GM03348 (cell line): ENCODE results near the gene GATD1.

Source experiments
- DNase-seq: peaks from one replicate; pipeline ENCODE4 v3.0.0; 2012; ENCODE audit warnings: low spot score

Gene GATD1

DNA sequence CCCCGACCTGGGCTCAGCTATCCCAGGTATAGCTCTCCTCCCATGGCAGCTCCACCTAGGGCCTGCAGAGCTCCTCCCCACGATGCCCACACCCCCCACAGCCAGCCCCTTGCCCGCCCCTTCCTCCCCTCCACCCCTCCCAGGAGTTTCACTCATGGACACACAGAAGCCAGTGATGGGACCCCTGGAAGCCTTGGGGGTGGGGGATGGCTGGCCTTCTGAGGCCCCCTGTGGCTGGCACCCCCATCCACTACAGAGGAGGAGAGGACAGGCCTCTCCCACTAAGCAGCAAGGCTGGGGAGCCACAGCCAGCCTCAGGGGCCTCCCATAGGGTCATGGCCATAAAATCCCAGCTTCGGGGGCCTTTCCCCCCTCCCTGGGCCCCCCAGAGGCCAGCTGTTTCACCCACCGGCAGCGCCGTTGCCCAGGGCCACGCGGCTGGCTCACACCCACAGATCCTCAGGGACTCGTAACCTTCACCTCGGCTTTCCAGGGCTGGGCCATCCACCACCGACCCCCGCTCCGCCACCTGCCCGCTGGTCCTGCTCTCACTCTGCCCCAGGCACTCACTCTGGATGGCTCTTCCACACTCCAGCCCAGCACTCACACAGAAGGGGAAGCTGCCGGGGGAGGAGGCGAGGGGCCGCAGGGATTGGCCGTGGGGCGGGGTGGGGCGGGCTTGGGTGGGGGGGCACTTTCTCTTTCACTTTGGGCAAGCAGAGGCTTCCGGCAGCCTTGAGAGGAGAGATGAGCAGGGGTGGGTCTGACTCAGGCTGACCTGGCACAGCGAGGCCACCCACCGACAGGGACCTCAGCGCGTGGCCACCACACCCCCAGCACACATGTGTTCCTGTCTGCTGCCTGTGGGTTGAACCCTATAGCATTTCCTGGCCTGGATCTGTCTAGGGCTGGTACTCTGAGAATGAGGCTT lies 18.6 kb upstream of the GATD1 start:
- DNase-seq: peak; percentile 93

DNA sequence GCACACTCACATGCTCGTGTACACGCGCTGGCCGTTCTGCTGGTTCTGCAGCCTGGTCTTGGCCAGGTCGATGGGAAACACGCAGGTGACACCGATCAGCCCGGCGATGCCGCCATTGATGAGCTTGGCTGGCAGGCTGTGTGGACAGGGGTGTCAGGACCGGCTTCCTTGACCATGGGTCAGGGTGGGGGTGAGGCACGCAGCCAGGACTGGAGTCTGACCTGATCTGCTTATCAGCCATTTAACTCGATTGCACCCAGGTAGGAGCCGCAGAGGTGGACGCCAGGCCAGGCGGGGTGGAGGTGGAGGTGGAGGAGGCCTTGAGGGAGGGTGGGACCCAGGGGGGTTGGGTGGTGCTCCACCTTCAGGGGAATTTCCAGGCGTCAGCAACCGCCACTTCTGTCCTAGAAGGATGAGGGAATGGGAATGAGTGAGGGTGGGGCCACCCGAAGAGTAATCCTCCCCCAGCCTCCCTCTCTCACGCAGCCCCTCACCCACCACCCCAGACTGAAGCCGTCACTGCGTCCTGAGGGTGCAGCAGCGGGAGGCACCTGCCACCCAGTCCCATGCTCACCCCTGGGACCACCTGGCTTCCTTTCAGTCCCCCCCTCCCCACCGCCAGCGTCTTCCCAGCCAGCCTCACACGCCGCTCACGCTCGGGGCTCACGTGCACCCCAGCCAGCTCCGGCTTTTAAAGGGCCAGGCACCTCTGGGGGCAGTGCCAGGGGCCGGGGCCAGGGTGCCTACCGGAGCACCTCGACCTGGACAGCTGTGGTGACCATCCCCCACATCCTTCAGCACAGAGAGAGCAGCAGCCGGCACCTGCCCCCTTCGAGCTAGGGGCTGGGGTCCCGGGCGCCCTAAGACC lies 17.7 kb upstream of the GATD1 start:
- DNase-seq: peak; percentile 47

DNA sequence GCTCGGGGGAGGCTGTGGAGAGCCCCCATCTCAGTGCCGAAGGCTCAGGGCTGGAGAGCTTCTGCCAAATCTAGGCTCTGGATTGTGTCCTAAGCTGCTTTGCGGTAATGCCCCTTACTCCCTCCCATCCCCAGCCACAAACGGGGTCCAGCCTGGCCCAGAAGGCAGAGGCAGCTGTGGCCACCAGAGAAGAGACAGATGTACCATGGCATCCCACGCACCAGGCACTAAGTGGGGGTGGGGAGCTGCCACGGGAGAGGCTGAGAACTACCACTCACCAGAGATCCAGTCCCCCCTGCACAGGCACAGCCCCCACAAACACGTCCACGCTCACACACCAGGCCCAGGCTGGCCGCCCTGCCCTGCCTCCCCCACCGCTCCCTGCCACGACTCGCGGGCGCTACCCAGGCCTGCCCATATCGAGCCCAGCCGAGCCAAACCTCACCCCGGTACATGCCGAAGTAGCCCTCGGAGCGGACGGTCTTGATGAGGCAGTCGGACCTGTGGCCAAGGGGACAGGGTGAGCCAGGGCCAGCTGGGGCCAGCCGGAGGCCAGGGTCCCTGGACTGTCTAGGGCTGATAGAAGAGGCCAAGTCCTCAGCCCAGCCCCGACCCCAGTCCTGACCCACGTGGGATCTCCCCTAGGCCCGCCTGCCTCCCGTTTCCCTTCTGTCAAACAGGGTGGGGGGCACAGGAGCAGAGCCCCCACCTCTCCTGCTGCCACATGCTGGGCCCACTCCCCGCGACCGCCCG lies 16.9 kb upstream of the GATD1 start:
- no peak for DNase-seq

DNA sequence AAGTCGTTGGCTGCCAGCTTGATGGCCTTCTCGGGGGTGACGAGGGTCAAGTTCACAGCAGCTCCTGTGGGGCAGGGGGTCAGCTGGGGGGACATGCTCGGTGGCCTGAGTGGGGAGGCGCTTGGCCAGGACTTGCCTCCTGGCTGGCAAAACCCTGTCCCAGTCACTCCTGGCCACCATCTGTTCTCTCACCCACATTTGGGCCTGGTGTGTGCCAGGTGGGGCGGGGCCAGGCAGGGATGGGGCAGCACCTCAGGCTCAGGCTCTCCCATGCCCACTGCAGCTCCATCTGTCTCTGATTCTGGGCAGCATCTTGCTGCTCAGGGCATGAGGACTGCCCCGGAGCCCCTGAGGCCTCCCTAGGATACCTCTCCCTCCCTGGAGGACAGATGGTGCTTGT lies 16.3 kb upstream of the GATD1 start:
- no peak for DNase-seq

DNA sequence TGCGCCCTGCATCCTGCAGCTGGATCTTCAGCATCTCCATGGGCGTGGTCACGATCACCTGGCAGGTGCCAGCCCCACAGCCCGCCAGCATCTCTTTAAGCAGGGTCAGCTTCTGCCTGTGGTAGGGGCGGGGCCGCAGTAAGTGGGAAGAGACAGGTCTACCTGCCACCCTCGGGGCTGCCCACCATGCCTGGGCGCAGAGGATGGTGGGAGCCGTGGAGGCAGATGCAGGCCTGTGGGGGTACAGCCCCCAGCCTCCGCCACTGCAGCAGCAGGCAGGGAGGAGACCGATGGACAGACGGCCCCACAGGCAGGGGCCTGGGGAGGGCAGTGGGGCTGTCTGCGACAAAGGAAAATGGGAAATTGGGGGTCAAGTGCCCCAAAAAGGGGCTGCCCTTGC lies 15.6 kb upstream of the GATD1 start:
- DNase-seq: no peak

DNA sequence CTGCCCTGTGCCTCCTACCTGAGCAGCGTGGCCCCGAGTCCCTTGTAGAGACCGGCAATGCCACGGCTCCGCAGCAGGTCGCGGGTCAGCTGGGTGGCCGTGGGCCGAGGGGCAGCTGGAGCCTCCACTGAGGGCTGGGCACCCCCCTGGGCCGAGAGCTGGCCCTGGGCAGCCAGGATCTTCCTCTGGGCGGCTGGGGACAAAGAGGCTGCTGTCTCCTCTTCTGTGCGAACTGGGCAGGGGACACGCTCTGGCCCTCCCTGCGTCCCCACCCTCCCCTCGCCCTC lies 15.2 kb upstream of the GATD1 start:
- no peak for DNase-seq

DNA sequence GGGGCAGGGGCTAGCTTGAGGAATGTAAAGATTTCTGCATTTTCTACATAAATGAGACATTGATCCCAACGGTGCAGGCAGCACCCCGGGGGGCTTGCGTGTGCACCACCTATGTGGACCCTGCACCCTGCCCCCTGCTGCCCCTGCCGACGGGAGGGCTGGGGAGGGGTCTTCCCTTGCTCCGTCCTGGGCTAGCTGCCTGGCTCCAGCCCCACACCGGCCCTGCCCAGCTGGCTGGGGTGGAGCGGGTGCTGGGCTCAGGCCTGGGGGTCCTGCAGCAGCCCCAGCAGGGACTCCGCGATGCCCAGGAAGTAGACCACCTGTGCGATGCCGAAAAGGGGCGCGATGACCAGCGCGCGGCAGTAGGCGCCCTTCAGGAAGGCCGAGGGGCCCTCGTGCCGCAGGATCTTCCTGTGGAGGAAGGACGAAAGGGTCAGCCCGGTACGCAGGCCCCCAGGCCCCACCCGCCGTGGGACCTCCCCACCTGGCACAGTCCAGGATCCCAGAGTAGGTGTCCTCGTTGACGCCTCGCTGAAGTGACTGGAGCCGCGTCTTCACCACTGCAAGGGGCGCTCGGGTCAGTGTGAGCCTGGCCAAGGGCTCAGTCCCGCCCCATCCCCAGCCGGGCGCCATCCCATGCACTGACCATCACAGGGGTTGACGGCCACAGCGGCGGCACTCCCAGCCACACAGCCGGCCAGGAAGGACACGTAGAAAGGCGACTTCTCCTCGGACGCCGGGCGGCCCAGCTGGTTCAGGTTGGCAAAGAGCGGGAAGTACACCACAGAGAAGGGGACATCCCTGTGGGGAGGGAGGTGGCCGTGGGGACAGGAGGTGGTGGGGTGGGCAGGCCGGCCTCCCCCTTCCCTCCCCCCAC lies 14.6 kb upstream of the GATD1 start:
- DNase-seq: no peak

DNA sequence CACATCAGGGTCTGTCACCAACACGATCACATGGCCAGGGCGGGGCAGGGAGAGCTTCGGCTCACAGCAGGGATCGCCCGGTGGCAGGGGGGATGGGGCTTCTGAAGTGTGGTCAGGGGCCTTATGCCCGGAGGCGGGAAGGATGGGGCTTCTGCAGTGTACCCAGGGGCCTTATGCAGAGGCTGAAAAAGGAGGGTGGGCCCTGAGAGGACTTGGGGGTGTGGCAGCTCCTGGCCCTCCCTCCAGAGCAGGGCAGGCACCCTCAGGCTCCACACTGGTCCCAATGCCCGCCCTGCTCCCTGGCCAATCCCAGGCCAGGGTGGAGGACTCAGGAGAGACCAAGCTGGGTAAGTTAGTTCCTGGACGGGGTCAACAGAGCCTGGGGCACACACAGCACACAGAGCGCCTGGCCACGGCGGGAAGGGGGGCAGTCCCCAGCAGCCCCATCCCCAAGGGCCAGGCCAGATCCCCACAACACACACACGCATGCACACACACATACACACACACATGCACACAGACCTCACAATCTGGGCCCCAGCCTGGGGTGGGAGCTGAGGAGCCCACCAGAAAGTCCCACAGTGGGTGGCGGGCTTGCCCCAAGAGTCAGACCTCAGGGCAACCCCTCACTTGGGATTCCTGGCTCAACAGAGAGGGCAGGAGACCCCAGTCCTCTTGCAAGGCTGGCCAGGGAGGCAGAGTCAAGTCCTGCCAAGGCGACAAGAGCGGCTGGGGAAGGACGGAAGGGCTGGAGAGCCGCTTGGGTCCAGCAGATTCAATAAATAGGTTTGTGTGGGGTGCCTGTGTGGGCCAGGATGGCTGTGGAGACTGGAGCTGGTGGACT lies 13.7 kb upstream of the GATD1 start:
- DNase-seq: peak; percentile 59

DNA sequence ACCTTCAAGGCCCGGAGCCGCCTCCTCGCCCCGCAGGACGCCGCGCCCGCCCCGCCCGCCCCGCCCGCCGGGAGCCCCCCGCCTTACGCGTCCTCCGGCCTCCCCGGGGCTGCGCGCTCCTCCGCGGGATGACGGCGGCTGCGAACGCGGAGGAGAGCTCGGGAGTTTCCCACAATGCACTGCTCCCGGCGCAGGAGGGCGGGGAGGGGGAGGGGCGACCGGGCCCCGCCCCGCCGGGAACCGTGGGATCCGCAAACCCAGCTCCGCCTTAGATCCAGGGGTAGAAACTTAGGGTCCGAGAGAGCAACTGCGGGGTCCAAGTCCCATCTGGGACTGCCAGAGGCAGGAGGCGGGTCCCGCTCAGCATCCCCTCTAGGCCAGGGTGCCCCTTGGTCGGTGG lies 12.7 kb upstream of the GATD1 start, which contains the start of gene CEND1:
TSS of gene CEND1 (minus strand) at position 148 of the 400 bp plus-strand sequence. CDS start 1,514 bp downstream, outside the sequence.
- DNase-seq: peak; percentile 88

DNA sequence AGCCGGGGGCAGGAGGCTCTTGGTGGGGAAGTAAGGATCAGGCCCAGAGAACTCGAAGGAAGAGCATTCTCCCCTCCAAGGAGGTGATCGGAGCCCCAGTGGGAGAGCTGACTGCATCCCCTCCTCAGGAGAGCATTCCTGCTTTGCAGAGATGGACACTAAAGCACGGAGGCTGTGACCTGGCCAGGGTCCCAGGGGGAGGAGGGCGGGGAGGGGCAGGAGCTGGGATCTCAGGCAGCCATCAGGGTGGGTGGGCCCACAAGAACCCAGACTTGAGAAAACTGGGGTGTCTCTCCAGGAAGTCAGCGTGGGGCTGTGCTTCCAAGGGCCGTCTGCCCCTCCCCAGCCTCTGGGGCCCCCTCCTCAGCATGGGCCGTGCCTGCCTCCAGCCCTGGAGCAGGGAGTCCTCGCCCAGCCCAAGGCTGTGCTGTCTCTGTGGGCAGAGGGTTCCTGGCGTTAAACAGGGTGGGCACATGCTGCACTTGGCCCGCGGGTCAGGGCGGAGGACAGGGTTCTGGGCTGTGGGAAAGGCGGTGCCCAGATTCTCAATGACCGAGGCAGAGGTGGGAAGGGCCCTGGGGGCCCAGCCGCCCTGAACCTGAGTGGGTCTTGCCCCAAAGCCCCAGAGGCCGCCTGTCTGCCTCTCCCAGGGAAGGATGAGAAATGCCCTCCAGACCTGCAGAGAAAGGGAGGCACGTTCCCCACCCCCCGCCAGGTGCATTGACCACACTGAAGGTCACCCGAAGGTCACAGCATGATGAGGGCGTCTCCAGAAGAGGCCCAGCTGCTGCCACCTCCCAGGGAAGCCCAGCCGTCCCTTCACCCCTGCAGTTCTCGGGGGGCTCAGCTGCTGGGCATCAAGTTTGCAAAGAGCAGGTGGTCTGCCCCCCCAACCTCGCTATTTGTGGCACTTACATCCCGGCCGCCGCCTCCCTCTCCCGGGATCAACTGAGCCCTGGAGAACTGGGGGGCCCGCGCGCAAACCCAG lies 12.0 kb upstream of the GATD1 start:
- DNase-seq: no peak

DNA sequence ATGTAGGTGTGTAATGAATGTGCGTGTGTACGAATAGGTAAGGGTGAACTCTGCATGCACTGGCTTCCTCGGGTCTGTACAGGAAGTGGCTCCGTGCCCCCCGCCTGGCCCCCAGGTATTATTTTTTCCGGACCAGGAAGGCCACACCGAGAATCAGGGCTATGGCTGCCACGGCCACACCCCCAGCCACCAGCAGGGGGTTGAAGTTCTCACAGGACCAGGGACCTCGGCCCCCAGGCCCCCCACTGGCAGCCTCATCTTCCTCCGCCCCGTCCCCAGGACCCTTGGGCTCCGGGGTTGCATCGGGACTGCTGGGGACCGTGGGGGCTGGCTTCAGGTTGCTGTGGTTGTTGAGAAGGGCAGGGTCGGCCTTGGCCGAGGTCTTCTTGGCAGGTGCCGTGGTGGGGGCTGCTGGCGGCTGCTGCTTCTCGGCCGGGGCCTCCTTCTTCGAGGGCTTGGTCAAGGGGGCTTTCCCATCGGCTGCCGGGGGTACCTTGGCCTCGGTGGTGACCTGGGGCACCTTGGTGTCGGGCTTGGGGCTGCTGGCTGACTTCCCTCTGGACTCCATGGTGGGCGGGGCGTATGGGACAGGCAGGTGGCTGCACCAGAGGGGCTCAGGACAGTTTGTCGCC lies 10.8 kb upstream of the GATD1 start:
- no peak for DNase-seq

DNA sequence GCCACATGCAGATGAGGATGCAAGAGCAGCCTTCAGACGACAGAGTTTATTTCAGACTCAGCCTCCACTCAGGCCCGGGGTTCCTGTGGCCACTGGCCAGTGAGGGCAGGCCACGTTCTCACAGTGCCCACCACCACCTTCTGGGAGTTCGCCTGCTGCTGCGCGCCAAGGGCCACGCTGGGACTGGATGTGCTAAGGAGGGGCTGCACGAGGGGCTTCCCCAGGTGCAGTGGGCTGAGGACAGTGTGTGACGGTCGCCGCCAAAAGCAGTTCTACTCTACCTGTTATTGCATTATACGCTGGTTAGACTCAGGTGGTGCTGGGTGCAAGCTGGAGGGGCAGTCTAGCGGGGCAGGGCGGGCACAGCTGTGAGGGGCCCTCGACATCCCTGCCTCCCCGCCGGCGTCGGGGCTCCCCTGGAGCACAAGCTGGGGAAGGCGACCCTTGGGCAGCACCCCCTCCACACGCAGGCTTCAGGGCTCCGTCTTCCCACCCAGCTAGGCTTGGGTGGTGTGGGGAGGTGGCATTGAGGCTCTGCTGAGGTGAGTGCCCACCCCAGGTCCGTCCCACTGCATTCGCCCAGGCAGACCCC lies 9.9 kb upstream of the GATD1 start:
- DNase-seq: no peak

DNA sequence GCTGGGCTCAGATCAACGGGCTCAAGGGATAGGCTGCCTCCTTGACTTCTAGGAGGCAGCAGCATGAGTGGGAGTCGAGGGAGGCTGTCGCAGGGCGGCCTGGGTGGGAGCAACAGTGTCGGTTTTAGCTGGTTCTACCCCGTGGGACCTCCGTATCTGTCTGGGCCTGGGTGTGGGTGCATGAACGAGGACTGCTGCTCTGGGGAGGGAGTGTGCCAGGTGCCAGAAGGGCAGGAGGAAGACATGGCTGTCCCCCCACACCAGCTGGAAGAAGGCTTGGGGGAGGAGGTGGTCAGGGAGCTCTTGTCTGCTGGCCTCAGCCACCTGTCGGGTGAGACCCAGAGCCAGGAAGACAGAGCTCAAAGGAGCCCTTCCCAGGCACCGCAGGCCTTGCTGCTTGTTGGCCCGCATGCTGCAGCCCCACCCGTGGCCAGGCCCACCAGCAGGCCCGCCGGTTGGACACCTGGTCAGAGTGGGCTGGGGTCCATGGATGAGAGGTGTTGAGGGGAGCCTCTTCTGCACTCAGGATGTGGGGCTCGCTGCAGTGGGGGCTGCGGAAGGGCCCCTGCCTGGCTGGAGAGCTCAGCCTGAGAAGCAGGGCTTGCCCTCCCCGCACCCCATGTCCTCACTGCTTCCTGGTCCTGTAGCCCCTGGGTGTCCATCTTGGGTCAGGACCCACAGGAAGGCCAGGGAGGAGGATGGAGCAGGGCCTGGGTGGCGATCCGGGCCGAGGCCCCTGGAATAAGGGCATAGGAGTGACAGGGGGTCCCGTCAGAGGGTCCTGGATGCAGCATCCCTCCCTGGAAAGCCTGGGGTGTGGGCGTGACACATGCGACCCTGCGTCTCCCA lies 9.2 kb upstream of the GATD1 start:
- DNase-seq: no peak

DNA sequence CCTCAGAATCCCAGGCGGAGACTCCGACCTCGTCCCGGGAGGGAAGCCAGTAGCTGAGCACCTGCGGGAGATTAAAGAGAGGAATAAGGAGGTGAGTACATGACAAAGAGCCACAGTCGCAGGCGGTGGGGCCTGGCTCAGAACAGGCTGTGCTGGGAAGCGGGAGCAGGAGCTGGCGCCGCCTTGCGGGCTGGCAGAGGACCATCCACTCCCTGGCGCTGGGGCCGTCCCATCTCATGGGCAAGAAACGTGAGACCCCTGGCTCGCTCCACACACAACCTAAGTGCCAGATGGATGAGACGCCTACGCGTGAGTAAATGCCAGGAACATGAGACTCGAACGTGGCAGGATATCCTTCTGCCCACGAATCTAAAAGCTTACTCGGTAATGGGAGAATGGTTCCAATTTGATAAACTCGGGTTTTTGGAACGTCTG lies 6.3 kb upstream of the GATD1 start:
- DNase-seq: peak; percentile 88

DNA sequence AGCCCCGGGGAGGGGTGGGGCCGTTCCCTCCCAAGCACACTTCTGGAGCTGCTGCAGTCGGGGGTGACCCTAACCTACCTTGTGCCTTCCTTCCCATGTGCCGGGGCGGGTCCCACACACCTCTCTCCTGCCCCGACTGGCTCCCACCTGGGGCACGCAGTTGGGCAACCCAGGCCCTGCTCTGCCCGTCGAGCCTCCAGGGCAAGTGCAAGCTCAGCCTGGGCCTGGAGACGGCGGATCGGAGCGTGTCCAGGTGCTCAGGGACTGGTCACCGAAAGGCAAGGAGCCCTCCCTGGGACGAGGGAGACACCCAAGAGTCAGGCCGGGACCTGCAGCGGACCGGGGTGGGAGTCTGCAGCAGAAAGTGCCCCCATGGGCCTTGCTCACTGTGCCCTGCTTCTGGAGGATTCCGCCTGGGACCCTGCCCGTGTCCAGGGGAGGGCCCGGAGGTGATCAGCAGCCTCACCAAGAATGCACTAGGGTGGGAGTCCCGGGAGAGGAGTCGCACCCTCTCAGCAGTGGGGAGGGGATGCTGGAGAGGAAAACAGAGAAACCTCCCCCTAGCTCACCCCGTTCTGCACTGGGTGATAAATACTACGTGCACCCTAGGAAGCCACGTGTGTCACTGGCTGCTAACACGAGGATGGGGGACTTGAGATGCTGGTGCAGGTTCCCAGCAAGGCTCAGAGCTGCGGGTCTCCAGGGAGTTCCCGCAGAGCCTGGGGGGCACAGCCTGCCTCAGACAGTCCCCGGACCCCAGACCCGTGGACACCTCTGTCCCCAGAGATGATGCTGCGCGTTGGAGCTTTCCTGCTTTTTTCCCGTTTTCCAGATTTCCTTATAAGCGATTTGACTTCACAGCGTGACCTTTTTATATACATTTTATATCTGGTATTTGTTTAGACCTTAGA lies 5.2 kb upstream of the GATD1 start:
- no peak for DNase-seq

DNA sequence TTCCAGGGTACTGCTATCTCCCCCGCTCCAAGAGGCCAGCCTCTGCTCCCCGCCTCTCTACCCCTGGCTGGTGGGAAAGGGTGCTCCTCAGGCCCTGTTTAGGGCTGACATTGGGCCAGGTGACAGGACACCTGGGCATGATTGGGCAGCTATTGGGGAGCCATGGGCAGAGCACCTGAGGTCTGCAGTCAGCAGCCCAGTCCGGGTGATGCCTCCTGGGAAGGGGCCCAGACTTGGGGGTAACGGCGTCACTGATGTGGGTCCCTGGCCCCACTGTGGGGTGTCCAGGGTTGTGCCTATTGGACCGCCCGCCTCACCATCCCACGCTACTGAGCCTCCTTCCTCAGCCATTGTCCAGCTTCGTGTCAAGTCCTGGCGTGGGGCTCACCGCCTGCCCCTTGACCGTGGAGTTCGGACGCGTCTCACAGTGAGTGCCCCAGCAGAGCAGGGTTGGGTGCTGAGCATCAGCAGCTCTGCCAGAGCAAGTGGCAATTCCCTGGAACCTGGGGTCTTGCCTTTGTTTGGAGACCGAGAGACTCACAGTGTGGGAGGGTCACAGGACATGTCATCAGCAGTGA lies 2.8 kb upstream of the GATD1 start:
- no peak for DNase-seq
